DND-41 (cell line): ENCODE data around the gene FARSB.
A peak's percentile ranks its signal among the peaks of the same experiment; 100 is the strongest.

ENCODE experiments used
- ATAC-seq: fragments of 200-7000 bp; cut with Tn5 transposase; 3 replicates; pipeline ENCODE4 v1.9.1; 2021; ENCODE audit warnings: low read depth; ENCODE audit not compliant: insufficient read depth
- DNase-seq: peaks from one replicate; pipeline ENCODE4 v3.0.0-alpha.2; 2020
- H2AFZ ChIP-seq: 2 replicates; pipeline ENCODE4 v1.6.0; 2012; ENCODE audit warnings: low read depth, low read length
- H3K27ac ChIP-seq: 2 replicates; pipeline ENCODE4 v1.5.1; 2012; ENCODE audit warnings: low read length, inconsistent platforms
- H3K27me3 ChIP-seq: fragments of 200-600 bp; sonication (generic); 2 replicates; pipeline ENCODE4 v1.6.0; 2012; ENCODE audit warnings: low read length, mild to moderate bottlenecking, inconsistent platforms; ENCODE audit not compliant: insufficient read depth, poor library complexity
- H3K36me3 ChIP-seq: 2 replicates; pipeline ENCODE4 v1.5.1; 2012; ENCODE audit warnings: low read length, inconsistent platforms; ENCODE audit not compliant: insufficient read depth
- H3K4me1 ChIP-seq: 2 replicates; pipeline ENCODE4 v1.5.1; 2012; ENCODE audit warnings: mild to moderate bottlenecking, low read length; ENCODE audit not compliant: insufficient read depth
- H3K4me2 ChIP-seq: 2 replicates; pipeline ENCODE4 v1.6.0; 2012; ENCODE audit warnings: mild to moderate bottlenecking, moderate library complexity, low read length, inconsistent platforms; ENCODE audit not compliant: insufficient read depth
- H3K4me3 ChIP-seq, 2 experiments: fragments of 200-600 bp in 1 of 2; shearing (Covaris generic) in 1 of 2; 2 replicates each; pipeline ENCODE4 v1.5.1; 2012 to 2016; ENCODE audit warnings: inconsistent platforms in 2 of 2, low read length in 2 of 2, mild to moderate bottlenecking in 2 of 2, low read depth in 1 of 2, moderate library complexity in 1 of 2
- H3K79me2 ChIP-seq: 2 replicates; pipeline ENCODE4 v1.6.0; 2012; ENCODE audit warnings: low read length, inconsistent platforms; ENCODE audit not compliant: insufficient read depth
- H3K9ac ChIP-seq: 2 replicates; pipeline ENCODE4 v1.6.0; 2012; ENCODE audit warnings: low read depth, mild to moderate bottlenecking, inconsistent platforms, low read length, moderate library complexity
- H3K9me3 ChIP-seq: 2 replicates; pipeline ENCODE4 v1.5.1; 2012; ENCODE audit warnings: low read length, moderate library complexity, mild to moderate bottlenecking, inconsistent platforms; ENCODE audit not compliant: insufficient read depth, severe bottlenecking
- H4K20me1 ChIP-seq: 2 replicates; pipeline ENCODE4 v1.6.0; 2012; ENCODE audit warnings: low read length; ENCODE audit not compliant: insufficient read depth
- EZH2 ChIP-seq: IDR thresholded peaks from 3 replicates; pipeline ENCODE4 v1.6.1; 2012; ENCODE audit warnings: borderline replicate concordance, low read depth, mild to moderate bottlenecking, moderate library complexity, low read length, inconsistent platforms; ENCODE audit not compliant: severe bottlenecking
- TF ChIP-seq, protein P1 (sequence below): IDR thresholded peaks from 2 replicates; pipeline ENCODE4 v1.5.1; 2012; ENCODE audit warnings: borderline replicate concordance, low read length, moderate library complexity, mild to moderate bottlenecking; ENCODE audit not compliant: poor library complexity, severe bottlenecking; ENCODE audit errors: extremely low read depth

The FARSB gene

DNA sequence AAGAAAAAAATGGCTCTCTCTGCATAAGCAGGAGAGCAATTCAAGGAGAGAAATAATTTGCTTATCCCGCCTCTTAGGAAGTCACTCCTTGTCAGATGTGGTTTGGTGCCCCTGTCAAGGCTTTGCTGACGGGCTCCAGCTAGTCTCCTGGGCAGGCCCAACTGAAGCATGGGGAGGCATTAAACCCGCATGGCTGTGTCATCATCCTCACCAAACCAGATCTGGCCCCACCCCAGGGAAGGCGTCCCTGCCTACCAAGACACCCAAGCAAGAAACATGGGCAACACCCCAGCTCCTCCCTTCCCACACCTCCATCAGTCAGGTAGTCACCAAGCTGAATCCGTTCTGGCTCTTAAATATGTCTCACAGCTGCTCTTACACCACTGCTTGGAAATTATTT lies 123.6 kb downstream of the FARSB start:
- ATAC-seq: peak; percentile 98
- TF ChIP-seq EZH2: no peak
- TF ChIP-seq, protein P1, sequence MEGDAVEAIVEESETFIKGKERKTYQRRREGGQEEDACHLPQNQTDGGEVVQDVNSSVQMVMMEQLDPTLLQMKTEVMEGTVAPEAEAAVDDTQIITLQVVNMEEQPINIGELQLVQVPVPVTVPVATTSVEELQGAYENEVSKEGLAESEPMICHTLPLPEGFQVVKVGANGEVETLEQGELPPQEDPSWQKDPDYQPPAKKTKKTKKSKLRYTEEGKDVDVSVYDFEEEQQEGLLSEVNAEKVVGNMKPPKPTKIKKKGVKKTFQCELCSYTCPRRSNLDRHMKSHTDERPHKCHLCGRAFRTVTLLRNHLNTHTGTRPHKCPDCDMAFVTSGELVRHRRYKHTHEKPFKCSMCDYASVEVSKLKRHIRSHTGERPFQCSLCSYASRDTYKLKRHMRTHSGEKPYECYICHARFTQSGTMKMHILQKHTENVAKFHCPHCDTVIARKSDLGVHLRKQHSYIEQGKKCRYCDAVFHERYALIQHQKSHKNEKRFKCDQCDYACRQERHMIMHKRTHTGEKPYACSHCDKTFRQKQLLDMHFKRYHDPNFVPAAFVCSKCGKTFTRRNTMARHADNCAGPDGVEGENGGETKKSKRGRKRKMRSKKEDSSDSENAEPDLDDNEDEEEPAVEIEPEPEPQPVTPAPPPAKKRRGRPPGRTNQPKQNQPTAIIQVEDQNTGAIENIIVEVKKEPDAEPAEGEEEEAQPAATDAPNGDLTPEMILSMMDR: no peak
- Histone ChIP-seq H2AFZ (no peak overlapping the region), H3K4me2 (no peak overlapping the region), H3K9ac (no peak overlapping the region), H4K20me1 (no peaks in the 10 kb centered on the region), H3K36me3 (no peaks in the 10 kb centered on the region), H3K4me3 (no peak overlapping the region), H3K9me3 (no peaks in the 10 kb centered on the region), H3K27me3 (no peaks in the 10 kb centered on the region), H3K27ac (no peak overlapping the region), H3K79me2 (no peaks in the 10 kb centered on the region), H3K4me1 (no peaks in the 10 kb centered on the region; the same call in 1 of the 2 replicates)
- peak; percentile 60 for DNase-seq

DNA sequence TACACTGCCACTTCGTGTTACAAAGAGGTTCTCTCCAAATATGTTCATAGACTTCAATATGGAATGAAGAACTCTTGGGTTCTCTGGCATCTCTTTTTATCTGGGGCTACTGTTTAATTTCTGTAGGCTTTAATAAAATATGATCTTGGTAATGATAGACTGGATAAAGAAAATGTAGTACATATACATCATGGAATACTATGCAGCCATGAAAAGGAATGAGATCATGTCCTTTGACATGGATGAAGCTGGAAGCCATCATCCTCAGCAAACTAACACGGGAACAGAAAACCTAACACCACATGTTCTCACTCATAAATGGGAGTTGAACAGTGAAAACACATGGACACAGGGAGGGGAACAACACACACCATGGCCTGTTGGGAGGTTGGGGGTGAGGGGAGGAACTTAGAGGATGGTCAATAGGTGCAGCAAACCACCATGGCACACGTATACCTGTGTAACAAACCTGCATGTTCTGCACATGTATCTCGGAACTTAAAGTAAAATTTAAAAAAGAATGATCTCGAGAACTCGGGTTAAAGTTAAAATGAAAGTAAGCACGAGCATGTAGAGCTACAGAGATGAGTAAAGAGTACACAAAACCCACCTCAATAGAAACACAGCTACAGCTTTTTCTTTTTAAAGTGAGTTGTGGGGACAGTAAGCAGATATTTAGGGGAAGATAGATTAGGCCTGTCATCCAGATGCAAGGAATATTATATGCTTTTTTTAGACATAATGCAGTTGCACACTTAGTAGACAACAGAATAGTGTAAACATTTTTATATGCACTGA lies 129.2 kb downstream of the FARSB start:
- H3K79me2 ChIP-seq: no peaks in the 10 kb centered on the region
- no peaks in the 10 kb centered on the region for H3K36me3 ChIP-seq
- TF ChIP-seq, protein P1: no peak
- no peak for TF ChIP-seq EZH2
- DNase-seq (no peak), ATAC-seq (no peak)
- H3K4me2 ChIP-seq: no peak overlapping the region
- no peaks in the 10 kb centered on the region for H4K20me1 ChIP-seq
- H3K9ac ChIP-seq: no peak overlapping the region
- no peak overlapping the region for H2AFZ ChIP-seq
- H3K9me3 ChIP-seq: no peaks in the 10 kb centered on the region
- H3K27me3 ChIP-seq: no peaks in the 10 kb centered on the region
- H3K4me3 ChIP-seq: no peak overlapping the region
- no peak overlapping the region for H3K27ac ChIP-seq
- H3K4me1 ChIP-seq: no peaks in the 10 kb centered on the region

DNA sequence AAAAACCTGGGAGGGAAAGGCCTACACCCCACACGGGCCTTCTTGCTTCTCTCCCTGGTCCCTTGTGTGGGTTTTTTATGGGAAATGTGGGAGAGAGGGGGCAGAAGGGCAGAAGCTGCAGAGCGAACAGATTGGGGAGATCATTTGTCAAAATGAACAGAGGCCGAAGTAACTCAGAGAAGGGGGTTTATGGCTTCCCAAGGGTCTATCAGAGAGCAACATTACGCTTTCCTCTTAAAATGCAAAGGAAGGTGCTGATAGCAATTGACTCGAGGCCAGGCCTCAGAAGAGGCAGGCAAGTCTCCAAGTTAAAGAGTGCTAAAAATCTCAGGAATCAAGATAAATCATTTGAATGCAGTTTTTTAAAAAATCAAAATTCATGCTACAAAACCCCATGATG lies 130.1 kb downstream of the FARSB start:
- Histone ChIP-seq H3K9ac (no peak overlapping the region), H2AFZ (no peak overlapping the region), H3K9me3 (no peaks in the 10 kb centered on the region), H3K4me3 (no peak overlapping the region), H3K79me2 (no peaks in the 10 kb centered on the region), H3K27me3 (no peaks in the 10 kb centered on the region), H3K36me3 (no peaks in the 10 kb centered on the region), H3K4me2 (no peak overlapping the region), H3K27ac (no peak overlapping the region), H3K4me1 (no peaks in the 10 kb centered on the region), H4K20me1 (no peaks in the 10 kb centered on the region)
- DNase-seq (no peak), ATAC-seq (no peak)
- TF ChIP-seq, protein P1: no peak
- no peak for TF ChIP-seq EZH2
